ENCODE results near the gene DOP1A.
A peak's percentile ranks its signal among the peaks of the same experiment; 100 is the strongest.

The DOP1A gene, protein sequence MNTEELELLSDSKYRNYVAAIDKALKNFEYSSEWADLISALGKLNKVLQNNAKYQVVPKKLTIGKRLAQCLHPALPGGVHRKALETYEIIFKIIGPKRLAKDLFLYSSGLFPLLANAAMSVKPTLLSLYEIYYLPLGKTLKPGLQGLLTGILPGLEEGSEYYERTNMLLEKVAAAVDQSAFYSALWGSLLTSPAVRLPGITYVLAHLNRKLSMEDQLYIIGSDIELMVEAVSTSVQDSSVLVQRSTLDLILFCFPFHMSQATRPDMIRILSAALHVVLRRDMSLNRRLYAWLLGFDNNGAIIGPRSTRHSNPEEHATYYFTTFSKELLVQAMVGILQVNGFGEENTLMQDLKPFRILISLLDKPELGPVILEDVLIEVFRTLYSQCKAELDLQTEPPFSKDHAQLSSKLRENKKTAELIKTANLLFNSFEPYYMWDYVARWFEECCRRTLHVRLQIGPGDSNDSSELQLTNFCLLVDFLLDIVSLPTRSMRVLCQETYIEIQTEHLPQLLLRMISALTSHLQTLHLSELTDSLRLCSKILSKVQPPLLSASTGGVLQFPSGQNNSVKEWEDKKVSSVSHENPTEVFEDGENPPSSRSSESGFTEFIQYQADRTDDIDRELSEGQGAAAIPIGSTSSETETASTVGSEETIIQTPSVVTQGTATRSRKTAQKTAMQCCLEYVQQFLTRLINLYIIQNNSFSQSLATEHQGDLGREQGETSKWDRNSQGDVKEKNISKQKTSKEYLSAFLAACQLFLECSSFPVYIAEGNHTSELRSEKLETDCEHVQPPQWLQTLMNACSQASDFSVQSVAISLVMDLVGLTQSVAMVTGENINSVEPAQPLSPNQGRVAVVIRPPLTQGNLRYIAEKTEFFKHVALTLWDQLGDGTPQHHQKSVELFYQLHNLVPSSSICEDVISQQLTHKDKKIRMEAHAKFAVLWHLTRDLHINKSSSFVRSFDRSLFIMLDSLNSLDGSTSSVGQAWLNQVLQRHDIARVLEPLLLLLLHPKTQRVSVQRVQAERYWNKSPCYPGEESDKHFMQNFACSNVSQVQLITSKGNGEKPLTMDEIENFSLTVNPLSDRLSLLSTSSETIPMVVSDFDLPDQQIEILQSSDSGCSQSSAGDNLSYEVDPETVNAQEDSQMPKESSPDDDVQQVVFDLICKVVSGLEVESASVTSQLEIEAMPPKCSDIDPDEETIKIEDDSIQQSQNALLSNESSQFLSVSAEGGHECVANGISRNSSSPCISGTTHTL (N-terminal part only)

DNA sequence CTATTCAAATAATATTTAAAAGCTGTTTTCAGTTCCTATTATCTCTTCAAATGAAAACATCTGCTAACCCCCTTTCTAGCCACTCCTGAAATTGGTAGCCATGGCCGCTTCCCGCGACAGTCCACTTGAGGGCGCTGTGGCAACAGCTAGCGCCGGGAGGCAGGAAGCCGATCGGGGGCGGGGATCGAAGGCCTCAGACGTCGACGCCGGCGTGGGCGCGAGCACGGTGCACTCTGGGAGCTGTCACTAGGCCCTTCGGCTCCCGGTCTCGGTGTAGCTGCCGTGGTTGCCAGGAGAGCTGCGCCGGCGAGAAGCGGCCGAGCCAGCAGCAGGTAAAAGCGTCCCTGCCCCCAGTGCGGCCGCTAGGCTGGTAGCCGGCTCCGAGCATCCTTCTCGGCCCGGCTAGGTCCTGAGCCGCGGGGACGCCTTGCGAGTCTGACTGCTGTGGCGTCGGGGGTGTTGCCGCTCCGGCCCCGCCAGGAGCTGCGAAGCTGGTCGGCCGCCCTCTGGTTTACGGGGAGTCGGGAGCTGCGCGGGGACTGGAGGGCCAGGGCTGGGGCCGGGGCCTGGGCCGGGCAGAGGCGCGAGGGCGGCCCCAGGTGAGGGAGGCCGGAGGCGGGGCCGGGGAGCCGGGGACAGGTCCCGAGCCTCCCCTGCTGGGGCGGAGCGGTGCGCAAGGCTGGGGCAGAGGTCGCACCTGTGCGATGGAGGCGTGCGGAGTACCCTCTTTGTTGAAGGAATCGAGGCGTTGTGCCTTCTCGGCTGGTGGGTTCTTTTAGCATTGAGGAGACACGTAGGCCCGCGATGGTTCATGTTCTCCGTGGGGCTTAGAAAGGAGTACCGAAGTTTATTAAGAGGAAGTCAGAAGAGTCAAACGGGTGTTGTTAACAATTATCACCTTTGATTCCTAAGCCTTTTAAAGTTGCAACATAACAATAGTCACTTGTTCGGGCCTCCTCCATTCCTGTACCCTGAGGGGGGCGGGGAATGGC lies at the start of gene DOP1A:
TSS of gene DOP1A (plus strand) at position 224 of the 992 bp plus-strand sequence. CDS start 29,307 bp downstream, outside the sequence.
- peak; percentile 94 to 96 for DNase-seq (ENCODE audit: low read depth in 2 of 2)

DNA sequence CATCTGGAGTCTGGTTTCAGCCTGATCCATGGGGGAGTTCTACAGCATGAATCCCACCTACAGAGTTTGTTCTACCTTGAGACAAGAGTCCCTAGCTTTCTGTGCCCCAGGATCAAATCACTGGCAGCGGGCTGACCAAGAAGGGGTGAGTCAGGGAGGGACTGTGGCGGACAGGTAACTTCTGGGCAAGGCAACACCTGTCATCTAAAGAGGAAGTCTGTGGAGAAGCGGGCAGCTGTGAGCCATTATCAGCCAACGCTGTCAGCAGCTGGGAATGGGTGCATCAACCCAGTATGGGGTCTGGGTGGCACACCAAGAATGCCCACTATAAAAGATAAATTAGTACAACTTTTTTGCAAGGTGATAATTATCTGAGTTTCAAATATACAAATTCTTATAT lies 47.7 kb upstream of the DOP1A start:
- no peak for DNase-seq (ENCODE audit: low read depth in 2 of 2)

DNA sequence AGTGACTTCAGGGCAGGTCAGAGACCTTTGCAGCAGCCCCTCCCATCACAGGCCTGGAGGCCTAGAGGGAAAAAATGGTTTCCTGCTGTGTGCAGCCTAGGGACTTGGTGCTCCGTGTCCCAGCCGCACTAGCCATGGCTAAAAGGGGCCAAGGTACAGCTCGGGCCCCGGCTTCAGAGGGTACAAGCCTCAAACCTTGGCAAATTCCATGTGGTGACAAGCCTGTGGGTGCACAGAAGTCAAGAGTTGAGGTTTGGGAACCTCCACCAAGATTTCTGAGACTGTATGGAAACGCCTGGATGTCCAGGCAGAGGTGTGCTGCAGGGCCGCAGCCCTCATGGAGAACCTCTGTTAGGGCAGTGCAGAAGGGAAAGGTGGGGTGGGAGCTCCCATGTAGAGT lies 35.8 kb upstream of the DOP1A start:
- no peak for DNase-seq (ENCODE audit: low read depth in 2 of 2)

DNA sequence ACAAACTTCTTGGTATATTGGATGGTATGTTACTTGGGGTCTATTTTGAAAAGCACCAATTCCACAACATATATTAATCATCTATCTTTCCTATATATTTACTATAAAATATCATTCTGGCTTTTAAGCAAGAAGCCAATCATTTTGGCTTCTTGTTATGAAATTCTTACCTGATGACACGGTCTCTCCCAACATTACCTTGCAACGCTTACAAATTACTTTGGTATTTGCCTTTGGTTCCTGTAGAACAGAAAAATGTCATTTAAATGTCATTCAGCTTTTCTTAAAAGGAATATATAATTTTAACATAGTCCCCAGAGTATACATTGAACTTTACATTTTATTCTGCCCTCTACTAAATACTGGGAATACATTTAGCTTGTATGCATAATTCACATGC lies 29.2 kb upstream of the DOP1A start:
- no peak for DNase-seq (ENCODE audit: low read depth in 2 of 2)

DNA sequence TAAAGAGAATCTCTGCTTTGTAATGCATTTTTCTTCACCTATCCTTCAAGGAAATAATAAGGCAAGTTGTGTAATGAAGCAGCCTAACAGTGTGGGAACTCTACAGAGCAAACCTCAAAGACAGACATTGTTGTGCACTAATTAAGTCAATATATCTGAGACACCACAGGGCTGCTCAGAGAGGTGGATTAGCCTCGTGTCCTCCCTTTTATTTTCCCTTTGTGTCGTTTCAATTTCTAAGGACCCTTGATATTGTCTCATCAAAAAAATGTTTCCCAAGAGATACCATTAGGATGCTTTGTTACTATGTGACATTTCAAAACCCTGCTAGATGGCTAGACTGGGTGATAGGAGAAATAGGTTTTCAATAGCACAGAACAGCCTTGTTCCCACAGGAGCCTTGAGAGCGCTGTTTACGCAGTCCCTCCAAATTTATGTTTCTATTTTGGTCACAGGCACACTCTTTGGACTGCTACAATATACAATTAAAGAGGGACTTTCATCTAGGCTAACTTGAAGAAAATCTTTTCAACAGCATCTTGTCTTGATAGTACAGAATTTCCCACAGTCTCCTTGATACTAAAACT lies 24.9 kb upstream of the DOP1A start:
- DNase-seq (ENCODE audit: low read depth in 2 of 2): no peak

DNA sequence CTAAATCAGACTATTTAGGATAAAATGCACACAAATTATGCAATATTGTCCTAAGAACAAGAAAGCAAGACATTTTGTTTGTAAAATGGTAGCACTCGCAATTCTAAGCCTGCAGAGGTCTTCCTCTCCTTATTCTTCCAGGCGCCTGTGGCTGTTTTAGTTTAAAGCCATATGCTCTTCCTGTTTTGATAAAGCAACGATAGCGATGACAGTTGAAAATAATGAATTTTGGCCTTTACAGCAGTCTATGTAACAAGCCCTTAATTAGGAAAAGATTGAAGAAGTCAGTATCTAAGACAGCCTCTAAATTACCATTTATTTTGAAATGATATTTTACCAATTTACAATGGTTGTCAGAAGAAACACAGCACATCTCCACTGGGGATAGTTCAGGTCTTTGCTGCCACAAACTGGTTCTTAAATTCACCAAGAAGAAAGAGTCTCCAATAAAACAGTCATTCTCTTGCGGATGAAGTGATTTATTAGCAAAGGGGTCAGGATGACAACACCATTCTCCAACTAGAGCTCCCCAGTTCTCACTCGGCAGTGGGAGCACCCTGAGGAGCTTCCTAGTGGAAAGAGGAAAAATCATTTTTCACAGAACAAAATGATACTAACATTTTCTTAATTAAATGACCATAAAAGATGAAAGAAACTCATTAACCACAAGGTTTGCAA lies 23.2 kb upstream of the DOP1A start:
- no peak for DNase-seq (ENCODE audit: low read depth in 2 of 2)

DNA sequence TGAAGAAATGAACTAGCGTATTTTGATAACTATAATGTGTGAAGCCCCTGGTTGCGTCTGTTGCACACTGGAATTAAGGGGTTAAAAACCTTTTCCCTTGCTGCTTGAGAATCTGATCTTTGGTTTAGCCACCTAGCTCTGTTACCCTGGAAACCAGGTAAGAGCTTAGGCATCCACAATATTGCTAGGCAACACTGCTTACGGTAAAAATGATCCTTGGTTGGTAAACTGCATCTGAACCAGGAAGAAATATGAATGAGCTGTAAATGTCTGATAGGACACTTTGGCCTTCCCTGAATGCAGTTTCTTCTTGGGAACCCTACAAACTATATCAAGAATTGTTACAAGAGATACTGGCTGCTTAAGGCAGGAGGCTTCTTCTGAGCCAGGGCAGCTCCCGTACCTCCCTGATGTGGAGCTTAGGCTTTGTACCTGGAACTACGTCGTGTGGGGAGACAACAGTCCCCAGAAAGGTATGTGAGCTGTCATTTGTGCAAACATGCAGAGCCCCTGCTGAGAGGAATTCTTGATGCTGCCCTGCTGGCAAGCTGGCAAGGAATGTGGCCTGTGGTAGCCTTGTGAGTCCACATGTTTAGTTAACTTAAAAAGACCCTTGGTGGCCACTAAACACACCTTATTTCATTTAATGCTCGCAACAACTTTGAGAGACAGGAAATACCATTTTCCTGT lies 20.3 kb upstream of the DOP1A start:
- no peak for DNase-seq (ENCODE audit: low read depth in 2 of 2)

DNA sequence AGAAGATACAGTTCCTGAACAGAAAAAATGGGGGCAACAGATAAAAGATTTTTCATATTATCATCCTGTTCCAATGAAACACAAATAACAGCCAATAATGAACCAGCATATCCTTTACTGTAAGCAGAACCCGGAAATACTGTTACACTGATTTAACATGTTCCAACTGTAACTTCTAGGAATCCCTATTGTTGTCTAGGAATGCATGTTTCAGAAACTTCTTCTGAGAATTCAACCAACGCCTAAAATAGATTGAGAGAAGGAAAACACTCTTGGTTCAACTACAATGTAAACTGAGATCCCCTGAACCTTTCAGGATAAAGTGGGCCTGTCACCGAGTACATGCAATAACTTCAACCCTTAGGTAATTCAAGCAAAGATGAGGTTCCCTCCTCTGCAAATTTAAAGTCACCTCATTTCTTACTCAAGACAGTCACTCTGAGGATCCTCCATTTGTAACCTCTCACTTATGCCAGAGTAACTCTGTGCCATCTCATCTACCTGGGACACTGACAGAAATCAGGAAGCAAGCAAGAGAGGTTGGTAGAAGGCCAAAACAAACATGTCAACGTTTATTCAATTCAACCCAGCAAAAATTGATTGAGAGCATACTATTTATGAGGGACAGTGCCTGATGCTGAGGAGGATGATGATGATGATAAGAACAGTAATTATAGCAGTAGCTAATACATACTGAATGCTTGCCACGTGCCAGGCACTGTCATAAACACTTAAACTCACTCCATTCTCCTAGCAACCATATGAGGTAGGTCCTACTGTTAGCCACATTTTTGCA lies 15.9 kb upstream of the DOP1A start:
- no peak for DNase-seq (ENCODE audit: low read depth in 2 of 2)

DNA sequence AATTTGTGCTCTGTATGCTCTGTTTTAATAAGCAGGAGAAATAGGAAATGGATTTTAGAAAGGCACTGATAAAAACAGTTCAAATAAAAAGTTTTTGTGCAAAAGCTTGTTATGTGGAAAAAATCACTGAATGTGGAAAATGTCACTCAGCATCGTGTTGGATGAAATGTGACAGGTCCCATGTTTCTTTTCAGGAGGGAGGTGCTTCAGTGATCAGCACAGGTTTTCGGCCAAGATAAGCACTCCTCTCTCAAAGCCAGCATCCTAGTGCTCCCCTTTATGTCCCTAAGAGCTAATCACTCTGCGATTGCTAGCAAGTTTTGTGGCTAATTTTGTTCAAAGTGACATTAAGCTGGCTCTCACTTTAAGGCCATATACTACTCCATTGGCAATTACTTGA lies 13.8 kb upstream of the DOP1A start:
- DNase-seq (ENCODE audit: low read depth in 2 of 2): no peak

DNA sequence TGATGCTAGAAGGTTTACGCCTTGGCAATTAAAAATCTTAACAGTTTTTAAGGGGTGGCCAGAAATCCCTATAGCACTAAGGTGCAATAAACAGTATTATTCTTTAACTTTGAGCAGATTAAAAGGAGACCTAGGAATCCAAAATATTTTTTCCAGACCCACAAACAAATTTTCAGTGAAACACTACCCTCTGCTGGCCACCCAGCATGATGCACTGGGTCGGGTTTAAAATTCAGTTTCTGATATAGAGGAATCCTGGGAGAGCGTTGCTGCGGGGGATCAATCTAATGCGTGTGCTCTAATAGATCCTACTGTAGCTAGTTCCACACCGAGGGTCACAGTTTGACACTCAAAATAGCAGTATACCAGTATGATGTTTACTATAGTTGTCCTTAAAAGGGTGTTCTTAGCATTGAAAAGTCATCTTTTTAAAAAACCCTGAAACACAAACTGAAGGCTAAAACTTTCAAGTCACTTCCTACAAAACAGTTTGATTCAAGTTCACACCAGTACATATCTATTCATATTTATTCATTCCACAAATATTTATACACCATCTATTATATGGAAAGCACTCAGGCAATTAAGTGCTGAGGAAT lies 12.0 kb upstream of the DOP1A start:
- no peak for DNase-seq (ENCODE audit: low read depth in 2 of 2)

DNA sequence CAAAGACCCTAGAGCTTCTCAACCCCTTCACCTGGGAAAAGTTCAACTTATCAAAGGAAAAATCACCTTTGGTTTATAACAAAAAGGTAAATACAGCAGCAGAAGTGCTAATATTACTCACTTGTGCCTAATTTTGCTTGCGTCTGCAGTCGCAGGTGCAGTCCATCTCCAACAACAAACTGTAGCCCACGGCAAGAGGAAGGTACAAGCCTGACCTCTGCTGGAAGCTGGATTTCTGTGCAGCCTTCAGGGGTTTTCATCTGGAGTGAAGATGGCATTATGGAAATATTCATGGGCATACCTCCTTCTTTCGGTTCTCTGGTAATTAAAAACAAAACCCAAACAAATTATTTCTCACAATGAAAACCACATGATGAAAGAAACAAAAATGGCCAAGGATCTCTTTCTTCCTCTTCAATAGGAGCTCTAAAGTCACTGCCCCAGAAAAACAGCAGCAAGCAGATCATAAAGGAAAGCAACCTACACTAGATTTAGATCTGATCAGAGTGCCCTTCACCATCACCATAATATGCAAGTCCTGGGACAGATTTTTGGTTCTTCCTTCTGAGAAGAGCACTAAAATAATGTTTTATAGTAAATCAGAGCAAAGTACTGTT lies 9.7 kb upstream of the DOP1A start:
- DNase-seq (ENCODE audit: low read depth in 2 of 2): no peak

DNA sequence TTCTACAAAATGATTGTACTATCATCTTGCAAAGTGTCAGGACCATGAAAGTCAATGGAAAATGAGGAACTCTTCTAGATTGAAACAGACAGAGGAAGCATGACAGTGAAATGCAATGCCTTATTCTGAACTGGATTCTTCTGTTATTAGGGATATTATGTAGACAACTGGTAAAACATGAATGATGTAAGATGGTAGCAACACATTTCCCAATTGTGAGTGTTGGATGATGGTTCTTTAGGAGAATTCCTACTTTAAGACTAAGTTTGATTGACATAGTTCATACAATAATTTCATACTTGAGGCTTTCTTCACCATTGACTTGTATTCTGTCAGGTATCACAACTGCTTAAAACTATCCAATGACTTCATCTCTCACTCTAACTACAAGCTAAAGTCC lies 6.3 kb upstream of the DOP1A start:
- DNase-seq (ENCODE audit: low read depth in 2 of 2): no peak

DNA sequence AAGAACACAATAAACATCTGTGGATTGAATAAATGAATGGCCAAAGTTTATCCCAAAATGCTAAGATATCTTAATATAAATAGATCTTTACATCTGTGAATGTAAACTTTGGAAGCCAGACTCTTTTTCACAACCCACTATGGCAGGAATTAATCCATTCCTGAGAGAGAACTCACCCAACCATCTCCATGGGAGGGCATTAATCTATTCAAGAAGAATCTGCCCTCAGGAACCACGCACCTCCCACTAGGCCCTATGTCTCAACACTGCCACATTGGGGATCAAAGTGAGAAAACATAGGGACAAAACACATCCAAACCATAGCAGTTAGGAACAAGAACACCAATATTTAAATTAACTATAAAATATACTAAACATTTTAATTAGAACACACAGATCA lies 5.2 kb upstream of the DOP1A start:
- DNase-seq (ENCODE audit: low read depth in 2 of 2): no peak

DNA sequence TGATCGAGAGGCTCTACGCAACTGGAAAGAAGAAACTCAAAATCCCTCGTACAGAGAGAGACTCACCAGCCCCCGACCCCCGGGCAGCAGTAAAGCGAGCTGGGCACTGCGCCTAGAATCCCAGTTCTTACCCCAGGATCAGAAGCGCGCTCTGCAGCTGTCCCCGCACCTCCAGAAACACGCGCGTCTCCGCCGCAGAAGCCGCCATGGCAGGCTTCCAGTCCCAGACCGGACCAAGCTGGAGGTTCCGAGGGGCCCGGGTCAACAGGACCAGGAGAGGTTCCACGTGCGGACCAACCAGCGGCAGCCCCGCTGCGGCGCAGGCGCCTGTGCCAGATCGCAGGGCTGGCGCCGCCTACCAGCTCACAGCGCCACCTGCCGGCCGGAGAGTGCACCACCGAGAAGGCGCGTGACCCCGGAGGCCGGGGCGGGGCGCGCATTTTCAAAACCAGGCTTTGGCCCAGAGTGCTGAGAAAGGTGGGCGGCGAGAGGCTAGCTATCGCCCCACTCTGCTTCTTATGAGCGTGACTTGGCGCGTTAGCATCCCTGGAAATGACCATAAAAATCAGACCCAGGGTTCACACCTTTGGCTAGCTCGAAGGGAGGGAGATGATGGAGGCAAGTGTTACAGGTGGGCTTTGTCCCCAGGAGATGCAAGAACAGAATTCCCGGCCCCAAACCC lies 1.8 kb upstream of the DOP1A start, which contains the start of gene UBE3D:
TSS of gene UBE3D (minus strand) at position 331 of the 682 bp plus-strand sequence. CDS start at position 208, 123 bp downstream.
- peak; percentile 87 to 89 for DNase-seq (ENCODE audit: low read depth in 2 of 2)

DNA sequence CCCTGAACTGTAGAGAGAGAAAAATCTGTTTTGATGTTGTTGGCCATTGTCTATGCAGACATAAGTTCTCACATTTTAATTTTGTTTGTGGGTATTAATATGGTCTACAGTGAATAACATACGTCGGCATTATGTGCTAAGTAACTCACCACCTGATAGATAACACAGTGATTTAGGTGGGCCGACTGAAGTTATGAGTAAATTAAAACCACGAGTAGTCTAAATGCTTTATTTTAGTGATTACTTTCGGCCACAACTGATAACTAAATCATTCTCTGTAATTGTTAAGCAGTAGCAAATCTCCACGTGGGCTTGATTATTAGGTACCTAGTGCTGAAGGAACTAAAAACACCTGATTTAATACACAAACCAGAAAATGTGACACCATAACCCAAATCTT lies 1.1 kb downstream of the DOP1A start:
- DNase-seq (ENCODE audit: low read depth in 2 of 2): no peak

DNA sequence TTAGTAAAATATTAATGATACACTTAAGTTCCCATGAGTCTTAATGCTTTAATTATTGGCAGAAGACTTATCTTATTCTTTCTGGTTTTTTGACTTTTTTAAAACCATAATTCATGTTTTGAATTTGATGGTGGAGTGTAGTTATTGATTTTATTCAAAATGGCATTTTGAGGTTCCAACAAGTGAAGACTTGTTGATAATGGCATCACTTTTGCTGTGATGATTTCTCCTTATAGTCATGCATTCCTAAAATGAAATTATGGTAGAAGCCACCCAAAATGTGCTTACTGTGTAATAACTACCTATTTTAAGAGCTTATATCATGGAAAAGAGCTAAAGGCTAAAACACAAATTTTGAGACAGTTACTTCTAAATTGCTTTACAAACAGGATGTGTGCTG lies 2.2 kb downstream of the DOP1A start:
- DNase-seq (ENCODE audit: low read depth in 2 of 2): no peak

DNA sequence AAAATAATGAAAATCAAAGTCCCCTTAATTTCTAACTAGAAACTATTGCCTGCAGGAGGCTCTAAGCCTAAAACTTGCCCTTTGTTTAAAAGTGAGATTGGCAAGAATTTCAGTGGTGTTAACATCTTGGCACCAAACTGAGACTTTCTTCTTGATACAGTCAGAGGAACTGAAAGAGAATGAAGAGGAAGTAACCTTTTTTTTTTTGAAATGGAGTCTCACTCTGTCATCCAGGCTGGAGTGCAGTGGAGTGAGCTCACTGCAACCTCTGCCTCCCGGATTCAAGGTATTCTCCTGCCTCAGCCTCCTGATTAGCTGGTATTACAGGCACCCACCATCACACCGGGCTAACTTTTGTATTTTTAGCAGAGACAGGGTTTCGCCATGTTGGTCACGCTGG lies 3.6 kb downstream of the DOP1A start:
- no peak for DNase-seq (ENCODE audit: low read depth in 2 of 2)

All from stimulated activated CD8-positive, alpha-beta memory T cell treated with anti-CD3 and anti-CD28 coated beads, Interleukin-15, amount 100 ng/mL, for 48 hours (primary cell).